Right lung (tissue), 5 donors: ENCODE data around the gene GALK1. TPM values are rescaled to one million over a fixed set of nuclear protein-coding genes. Genes with fewer than 3 reads are reported as not detected.
"Not testable (repeated sequence)": the region's sequence is repeated elsewhere in the genome, so short reads cannot be mapped to it uniquely, and the experiment has no call there.

Experiments
- DNase-seq, 2 donors: peaks; one replicate each; pipeline ENCODE4 v3.0.0-alpha.2; 2013
- polyA plus RNA-seq, 5 donors: library from polyadenylated mRNA; unstranded; fragments of 120-200 nt; gene quantifications; one replicate each; pipeline versions ENCODE4 v1.2.1 to v1.2.3, GENCODE V29; 2013; ENCODE audit warnings: inconsistent platforms in 1 of 5, low replicate concordance in 1 of 5; ENCODE audit not compliant: insufficient read length in 5 of 5, insufficient read depth in 1 of 5

GALK1 gene
- polyA plus RNA-seq, 5 donors, result 9.3 to 24.7 (median 13.9) TPM

- DNase-seq, result no peak
Observed at GRCh38 chr17:75771334-75772281, 6.6 kb upstream of the GALK1 start.

GRCh38 chr17:75769536-75769935, 4.5 kb upstream of the GALK1 start:
- no peak for DNase-seq

- DNase-seq, result no peak
Observed at GRCh38 chr17:75767881-75768280, 2.9 kb upstream of the GALK1 start.

GRCh38 chr17:75765981-75766380, 989 bp upstream of the GALK1 start:
- no peak for DNase-seq

- no peak for DNase-seq
Observed at GRCh38 chr17:75764417-75764710, 628 bp downstream of the GALK1 start.

- DNase-seq, result no peak
Observed at GRCh38 chr17:75763613-75764416, 1.2 kb downstream of the GALK1 start.

GRCh38 chr17:75763269-75763607, 1.8 kb downstream of the GALK1 start:
- DNase-seq, result no peak

- no peak for DNase-seq
Observed at GRCh38 chr17:75762513-75763268, 2.3 kb downstream of the GALK1 start.

- not testable (repeated sequence) for DNase-seq
Observed at GRCh38 chr17:75759978-75760640, 4.9 kb downstream of the GALK1 start.

GRCh38 chr17:75759457-75759856, 5.5 kb downstream of the GALK1 start:
- DNase-seq, result no peak

- DNase-seq, result no peak
Observed at GRCh38 chr17:75758131-75758905, 6.7 kb downstream of the GALK1 start.

- no peak for DNase-seq
Observed at GRCh38 chr17:75757086-75757681, 7.8 kb downstream of the GALK1 start.

- DNase-seq, result no peak
Observed at GRCh38 chr17:75756451-75757085, 8.4 kb downstream of the GALK1 start.

- DNase-seq, result no peak
Observed at GRCh38 chr17:75755990-75756389, 9.0 kb downstream of the GALK1 start.

- DNase-seq, result no peak
Observed at GRCh38 chr17:75755205-75755901, 9.6 kb downstream of the GALK1 start.

GRCh38 chr17:75754378-75755204, 10.4 kb downstream of the GALK1 start:
- DNase-seq, result no peak

- peak; percentile 61 to 70 for DNase-seq
Observed at GRCh38 chr17:75753514-75754377, 11.2 kb downstream of the GALK1 start.
